ENCODE data around the gene XPNPEP2. TPM values are rescaled to one million over a fixed set of nuclear protein-coding genes. Genes with fewer than 3 reads are reported as not detected.
"Not testable (repeated sequence)": the region's sequence is repeated elsewhere in the genome, so short reads cannot be mapped to it uniquely, and the experiment has no call there.

XPNPEP2 gene
- total RNA-seq, 4 donors from 2014 or later = 3.2 to 52.0 (median 34.1) TPM

GRCh38 chrX:129736491-129736890 is 2.3 kb upstream of the XPNPEP2 start:
- TF ChIP-seq POLR2AphosphoS5 (IDR thresholded peaks at IDR 0.05) (no peak), POLR2A (IDR thresholded peaks at IDR 0.05) (no peak), EP300 (IDR thresholded peaks at IDR 0.05; ENCODE audit: low read depth) (no peak), CTCF (IDR thresholded peaks at IDR 0.05) (no peak)
- DNase-seq = no peak
- intact Hi-C loops (cut with DNase I; ENCODE audit: low total_unique reads) (no loop called here), in situ Hi-C loops (cut with MboI; ENCODE audit: low pct_ligation_motif_present in 1 of 4, low pct_unique_long_range_greater_than_20kb in 1 of 4, low sequenced_read_pairs in 3 of 4) (no loop called here)
- WGBS, 2 donors (ENCODE audit: low coverage in 1 of 2) = 57% methylated on average over 6 of the region's 6 CpGs; no CpG with 5 or more reads in 1 of the 2 donors
- H3K4me1 ChIP-seq = peaks cover 0 to 24% (median 11%) of the 10 kb centered on the region in 4 donors
- no peaks in the 10 kb centered on the region for H3K9me3 ChIP-seq
- H3K4me3 ChIP-seq = no peak overlapping the region
- no peak overlapping the region for H3K27ac ChIP-seq
- no peaks in the 10 kb centered on the region for H3K27me3 ChIP-seq
- no peaks in the 10 kb centered on the region for H3K36me3 ChIP-seq

GRCh38 chrX:129737916-129738315 is 863 bp upstream of the XPNPEP2 start:
- intact Hi-C loops (cut with DNase I; ENCODE audit: low total_unique reads) = no loop called here
- TF ChIP-seq POLR2A (IDR thresholded peaks at IDR 0.05) = no peak
- TF ChIP-seq POLR2AphosphoS5 (IDR thresholded peaks at IDR 0.05) = no peak
- TF ChIP-seq EP300 (IDR thresholded peaks at IDR 0.05; ENCODE audit: low read depth) = no peak
- TF ChIP-seq CTCF (IDR thresholded peaks at IDR 0.05) = no peak

GRCh38 chrX:129739578-129739977 is 799 bp downstream of the XPNPEP2 start:
- in situ Hi-C loops (cut with MboI; ENCODE audit: low pct_ligation_motif_present in 1 of 4, low pct_unique_long_range_greater_than_20kb in 1 of 4, low sequenced_read_pairs in 3 of 4) = no loop called here
- WGBS, 2 donors (ENCODE audit: low coverage in 1 of 2) = 85% methylated on average over 4 of the region's 4 CpGs; no CpG with 5 or more reads in 1 of the 2 donors
- H3K9me3 ChIP-seq = no peaks in the 10 kb centered on the region
- no peaks in the 10 kb centered on the region for H3K36me3 ChIP-seq
- DNase-seq = no peak
- intact Hi-C loops (cut with DNase I; ENCODE audit: low total_unique reads) = no loop called here
- no peaks in the 10 kb centered on the region for H3K27me3 ChIP-seq
- no peak for TF ChIP-seq EP300 (IDR thresholded peaks at IDR 0.05; ENCODE audit: low read depth)
- no peak for TF ChIP-seq CTCF (IDR thresholded peaks at IDR 0.05)
- TF ChIP-seq POLR2AphosphoS5 (IDR thresholded peaks at IDR 0.05) = no peak
- no peak for TF ChIP-seq POLR2A (IDR thresholded peaks at IDR 0.05)
- peak overlapping the region in 1 of 4 donors; percentile 55 for H3K27ac ChIP-seq
- H3K4me3 ChIP-seq = no peak overlapping the region
- peaks cover 0 to 24% (median 11%) of the 10 kb centered on the region in 4 donors for H3K4me1 ChIP-seq

More at GRCh38 chrX:129737916-129738315, 863 bp upstream of the XPNPEP2 start:
- H3K27ac ChIP-seq = peak overlapping the region; percentile 3 to 59 (median 50)
- H3K36me3 ChIP-seq = no peaks in the 10 kb centered on the region
- no peaks in the 10 kb centered on the region for H3K27me3 ChIP-seq
- H3K9me3 ChIP-seq = no peaks in the 10 kb centered on the region
- no peak overlapping the region for H3K4me3 ChIP-seq
- no peak for DNase-seq
- H3K4me1 ChIP-seq = peaks cover 0 to 24% (median 11%) of the 10 kb centered on the region in 4 donors
- WGBS, 2 donors (ENCODE audit: low coverage in 1 of 2) = 52 to 83% methylated on average over 1 to 5 of the region's 5 CpGs
- in situ Hi-C loops (cut with MboI; ENCODE audit: low pct_ligation_motif_present in 1 of 4, low pct_unique_long_range_greater_than_20kb in 1 of 4, low sequenced_read_pairs in 3 of 4) = no loop called here

GRCh38 chrX:129741880-129742758 is 3.3 kb downstream of the XPNPEP2 start:
- H3K27me3 ChIP-seq = no peaks in the 10 kb centered on the region
- TF ChIP-seq POLR2AphosphoS5 (IDR thresholded peaks at IDR 0.05) = no peak
- TF ChIP-seq EP300 (IDR thresholded peaks at IDR 0.05; ENCODE audit: low read depth) = no peak
- TF ChIP-seq POLR2A (IDR thresholded peaks at IDR 0.05) = no peak
- no peak for TF ChIP-seq CTCF (IDR thresholded peaks at IDR 0.05)
- H3K36me3 ChIP-seq = no peaks in the 10 kb centered on the region
- H3K4me1 ChIP-seq = peaks cover 0 to 20% (median 9%) of the 10 kb centered on the region in 4 donors
- in situ Hi-C loops (cut with MboI; ENCODE audit: low pct_ligation_motif_present in 1 of 4, low pct_unique_long_range_greater_than_20kb in 1 of 4, low sequenced_read_pairs in 3 of 4) (no loop called here), intact Hi-C loops (cut with DNase I; ENCODE audit: low total_unique reads) (no loop called here)
- no peak overlapping the region for H3K4me3 ChIP-seq
- H3K9me3 ChIP-seq = no peaks in the 10 kb centered on the region
- no peak for DNase-seq
- H3K27ac ChIP-seq = no peak overlapping the region
- 72% methylated on average over 21 of the region's 21 CpGs; no CpG with 5 or more reads in 1 of the 2 donors for WGBS, 2 donors (ENCODE audit: low coverage in 1 of 2)

GRCh38 chrX:129742759-129743152 is 4.0 kb downstream of the XPNPEP2 start:
- H3K9me3 ChIP-seq; H3K27ac ChIP-seq; H3K4me3 ChIP-seq; intact Hi-C loops (cut with DNase I; ENCODE audit: low total_unique reads); DNase-seq; in situ Hi-C loops (cut with MboI; ENCODE audit: low pct_ligation_motif_present in 1 of 4, low pct_unique_long_range_greater_than_20kb in 1 of 4, low sequenced_read_pairs in 3 of 4); H3K27me3 ChIP-seq; H3K36me3 ChIP-seq: not testable (repeated sequence)
- peaks cover 0 to 14% (median 6%) of the 10 kb centered on the region in 4 donors for H3K4me1 ChIP-seq
- 75% methylated on average over 6 of the region's 6 CpGs; no CpG with 5 or more reads in 1 of the 2 donors for WGBS, 2 donors (ENCODE audit: low coverage in 1 of 2)
